Natural killer cell treated with Interleukin-12 subunit alpha and Interleukin-12 subunit beta and Interleukin-15 and Interleukin-18, amount 100 ng/mL, for 72 hours (primary cell): ENCODE measurements around the gene THEM5. TPM values are rescaled to one million over a fixed set of nuclear protein-coding genes. Genes with fewer than 3 reads are reported as not detected.
"Not testable (repeated sequence)": the region's sequence is repeated elsewhere in the genome, so short reads cannot be mapped to it uniquely, and the experiment has no call there.

Experiments used
- ATAC-seq, 2 donors: fragments of 150-1000 bp; cut with Tn5 transposase in 1 of 2; sonication (Bioruptor Pico), chemical (Tn5 transposase) in 1 of 2; 2 replicates each; pipeline ENCODE4 v1.10.0; 2021
- DNase-seq: peaks from one replicate; pipeline ENCODE4 v3.0.0; 2022; ENCODE audit warnings: low spot score
- H3K27ac Mint-ChIP-seq, 2 donors: 1 replicate in 1 of 2; 2 replicates in 1 of 2; pipeline ENCODE4 v1.8.0; 2022; ENCODE audit warnings: mixed read lengths in 2 of 2, mild to moderate bottlenecking in 1 of 2, moderate library complexity in 1 of 2
- H3K27me3 Mint-ChIP-seq, 2 donors: 1 replicate in 1 of 2; 2 replicates in 1 of 2; pipeline ENCODE4 v1.8.0; 2022; ENCODE audit warnings: mixed read lengths in 2 of 2
- H3K36me3 Mint-ChIP-seq: one replicate; pipeline ENCODE4 v1.8.0; 2022; ENCODE audit warnings: mixed read lengths
- H3K4me1 Mint-ChIP-seq, 2 donors: 1 replicate in 1 of 2; 2 replicates in 1 of 2; pipeline ENCODE4 v1.8.0; 2022; ENCODE audit warnings: low read depth in 2 of 2, mixed read lengths in 2 of 2, mild to moderate bottlenecking in 1 of 2
- H3K4me3 Mint-ChIP-seq: one replicate; pipeline ENCODE4 v1.8.0; 2022; ENCODE audit warnings: mixed read lengths
- H3K9me3 Mint-ChIP-seq: 2 replicates; pipeline ENCODE4 v1.8.0; 2022; ENCODE audit warnings: mixed read lengths
- total RNA-seq, 2 donors: library from RNA; stranded (reverse); gene quantifications; one replicate each; pipeline ENCODE4 v1.2.3, GENCODE V29; 2022

Gene THEM5
- total RNA-seq, 2 donors from 2014 or later: not detected

GRCh38 chr1:151882918-151883317 lies 29.4 kb upstream of the THEM5 start:
- not testable (repeated sequence) for H3K36me3 Mint-ChIP-seq, ATAC-seq, H3K27me3 Mint-ChIP-seq, H3K27ac Mint-ChIP-seq, H3K9me3 Mint-ChIP-seq, H3K4me3 Mint-ChIP-seq, H3K4me1 Mint-ChIP-seq, DNase-seq

GRCh38 chr1:151882466-151882865 lies 29.0 kb upstream of the THEM5 start:
- DNase-seq (no peak), ATAC-seq (no peak)
- Mint-ChIP-seq H3K4me1 (no peaks in the 10 kb centered on the region), H3K4me3 (no peak overlapping the region), H3K36me3 (no peaks in the 10 kb centered on the region), H3K9me3 (no peaks in the 10 kb centered on the region), H3K27ac (no peak overlapping the region), H3K27me3 (no peaks in the 10 kb centered on the region)

- H3K9me3 Mint-ChIP-seq: no peaks in the 10 kb centered on the region
- H3K4me3 Mint-ChIP-seq: no peak overlapping the region
- H3K27me3 Mint-ChIP-seq: no peaks in the 10 kb centered on the region
- ATAC-seq (no peak), DNase-seq (no peak)
- H3K4me1 Mint-ChIP-seq: no peaks in the 10 kb centered on the region
- no peaks in the 10 kb centered on the region for H3K36me3 Mint-ChIP-seq
- no peak overlapping the region for H3K27ac Mint-ChIP-seq
Observed at GRCh38 chr1:151881479-151881878, 28.0 kb upstream of the THEM5 start.

GRCh38 chr1:151875419-151876097 lies 22.0 kb upstream of the THEM5 start:
- no peak for DNase-seq
- no peaks in the 10 kb centered on the region for H3K9me3 Mint-ChIP-seq
- no peak for ATAC-seq
- H3K4me1 Mint-ChIP-seq: no peaks in the 10 kb centered on the region
- no peak overlapping the region for H3K4me3 Mint-ChIP-seq
- no peaks in the 10 kb centered on the region for H3K27me3 Mint-ChIP-seq
- H3K27ac Mint-ChIP-seq: no peak overlapping the region
- H3K36me3 Mint-ChIP-seq: no peaks in the 10 kb centered on the region

- not testable (repeated sequence) for H3K4me3 Mint-ChIP-seq, DNase-seq, H3K27me3 Mint-ChIP-seq, H3K9me3 Mint-ChIP-seq, H3K36me3 Mint-ChIP-seq, H3K4me1 Mint-ChIP-seq, ATAC-seq, H3K27ac Mint-ChIP-seq
Observed at GRCh38 chr1:151872776-151873175, 19.3 kb upstream of the THEM5 start.

GRCh38 chr1:151871284-151872030 lies 17.9 kb upstream of the THEM5 start:
- H3K4me1 Mint-ChIP-seq: peaks cover 0 to 9% of the 10 kb centered on the region in 2 donors
- H3K4me3 Mint-ChIP-seq: no peak overlapping the region

GRCh38 chr1:151868486-151868885 lies 15.0 kb upstream of the THEM5 start:
- no peaks in the 10 kb centered on the region for H3K9me3 Mint-ChIP-seq
- peaks cover 5 to 6% of the 10 kb centered on the region in 2 donors for H3K27me3 Mint-ChIP-seq
- no peak overlapping the region for H3K27ac Mint-ChIP-seq
- DNase-seq: no peak
- no peak overlapping the region for H3K4me3 Mint-ChIP-seq
- no peaks in the 10 kb centered on the region for H3K36me3 Mint-ChIP-seq
- peaks cover 0 to 9% of the 10 kb centered on the region in 2 donors for H3K4me1 Mint-ChIP-seq
- no peak for ATAC-seq

More at GRCh38 chr1:151871284-151872030, 17.9 kb upstream of the THEM5 start:
- ATAC-seq: no peak
- DNase-seq: no peak
- Mint-ChIP-seq H3K9me3 (no peaks in the 10 kb centered on the region), H3K27me3 (peaks cover 0 to 2% of the 10 kb centered on the region in 2 donors), H3K36me3 (no peaks in the 10 kb centered on the region), H3K27ac (no peak overlapping the region)

GRCh38 chr1:151867765-151868411 lies 14.4 kb upstream of the THEM5 start:
- no peaks in the 10 kb centered on the region for H3K9me3 Mint-ChIP-seq
- no peaks in the 10 kb centered on the region for H3K36me3 Mint-ChIP-seq
- peaks cover 0 to 9% of the 10 kb centered on the region in 2 donors for H3K4me1 Mint-ChIP-seq
- peaks cover 5 to 6% of the 10 kb centered on the region in 2 donors for H3K27me3 Mint-ChIP-seq
- DNase-seq (no peak), ATAC-seq (peak; percentile 20 to 62)
- H3K27ac Mint-ChIP-seq: peak overlapping the region in 1 of 2 donors; percentile 12
- H3K4me3 Mint-ChIP-seq: peak overlapping the region; percentile 7

- no peak for DNase-seq
- no peak for ATAC-seq
- H3K9me3 Mint-ChIP-seq: no peaks in the 10 kb centered on the region
- H3K36me3 Mint-ChIP-seq: no peaks in the 10 kb centered on the region
- peak overlapping the region in 1 of 2 donors; percentile 12 for H3K27ac Mint-ChIP-seq
- peaks cover 0 to 9% of the 10 kb centered on the region in 2 donors for H3K4me1 Mint-ChIP-seq
- H3K4me3 Mint-ChIP-seq: peak overlapping the region; percentile 7
- H3K27me3 Mint-ChIP-seq: peaks cover 5 to 6% of the 10 kb centered on the region in 2 donors
Observed at GRCh38 chr1:151867321-151867720, 13.8 kb upstream of the THEM5 start.

GRCh38 chr1:151864411-151864810 lies 10.9 kb upstream of the THEM5 start:
- Mint-ChIP-seq H3K27me3 (peaks cover 5 to 6% of the 10 kb centered on the region in 2 donors), H3K9me3 (no peaks in the 10 kb centered on the region), H3K27ac (no peak overlapping the region), H3K4me1 (peaks cover 0 to 9% of the 10 kb centered on the region in 2 donors), H3K36me3 (no peaks in the 10 kb centered on the region), H3K4me3 (no peak overlapping the region)
- ATAC-seq (no peak), DNase-seq (no peak)

GRCh38 chr1:151862604-151863003 lies 9.1 kb upstream of the THEM5 start:
- peaks cover 3 to 6% of the 10 kb centered on the region in 2 donors for H3K27me3 Mint-ChIP-seq
- H3K27ac Mint-ChIP-seq: no peak overlapping the region
- H3K4me3 Mint-ChIP-seq: no peak overlapping the region
- H3K9me3 Mint-ChIP-seq: no peaks in the 10 kb centered on the region
- ATAC-seq (no peak), DNase-seq (no peak)
- peaks cover 0 to 2% of the 10 kb centered on the region in 2 donors for H3K4me1 Mint-ChIP-seq
- no peaks in the 10 kb centered on the region for H3K36me3 Mint-ChIP-seq

- Mint-ChIP-seq H3K36me3 (no peaks in the 10 kb centered on the region), H3K27me3 (peaks cover 3 to 6% of the 10 kb centered on the region in 2 donors), H3K4me3 (no peak overlapping the region), H3K4me1 (no peaks in the 10 kb centered on the region), H3K9me3 (no peaks in the 10 kb centered on the region), H3K27ac (no peak overlapping the region)
- ATAC-seq: peak in 1 of 2 donors; percentile 37
- no peak for DNase-seq
Observed at GRCh38 chr1:151860504-151861187, 7.1 kb upstream of the THEM5 start.

GRCh38 chr1:151859891-151860293 lies 6.4 kb upstream of the THEM5 start:
- Mint-ChIP-seq H3K9me3 (no peaks in the 10 kb centered on the region), H3K4me3 (no peak overlapping the region), H3K27me3 (no peaks in the 10 kb centered on the region), H3K4me1 (no peaks in the 10 kb centered on the region), H3K36me3 (no peaks in the 10 kb centered on the region), H3K27ac (no peak overlapping the region)
- ATAC-seq (no peak), DNase-seq (no peak)
